Keratinocyte (primary cell): ENCODE data around the gene ANG.

Experiments
- EZH2 ChIP-seq: IDR thresholded peaks from one replicate; pipeline ENCODE4 v1.6.1; 2012; ENCODE audit warnings: inconsistent platforms, mild to moderate bottlenecking, low read length, moderate library complexity
- TF ChIP-seq, protein P1 (sequence below), 3 experiments: IDR thresholded peaks in 1 of 3; conservative IDR thresholded peaks in 1 of 3; optimal IDR thresholded peaks in 1 of 3; 2 replicates in 2 of 3; 3 replicates in 1 of 3; pipeline versions ENCODE3 to v1.5.1; 2011; ENCODE audit warnings: low read length in 3 of 3, mild to moderate bottlenecking in 3 of 3, moderate library complexity in 2 of 3, control low read depth in 1 of 3, inconsistent platforms in 1 of 3; ENCODE audit not compliant: insufficient read depth in 2 of 3; ENCODE audit errors: extremely low read depth in 1 of 3

DNA sequence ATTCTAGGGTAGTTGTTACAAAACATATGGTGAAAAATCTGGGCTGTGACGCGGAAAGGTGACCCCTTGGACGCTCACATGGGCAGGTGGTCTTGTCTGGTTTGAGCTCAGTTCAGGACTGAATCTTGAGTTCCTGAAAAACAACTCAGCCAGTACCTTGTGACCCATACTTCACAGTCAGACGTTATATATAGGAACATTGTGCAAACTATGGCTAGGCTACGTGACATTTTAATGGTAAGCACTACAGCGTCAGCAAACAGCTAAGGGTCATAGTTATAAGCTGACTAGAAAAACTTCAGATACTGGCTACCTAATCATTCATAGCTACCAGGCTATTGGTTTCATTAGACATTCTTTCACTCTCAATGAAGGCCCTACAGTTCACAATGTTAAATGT is 42.3 kb downstream of the ANG start:
- TF ChIP-seq, protein P1, sequence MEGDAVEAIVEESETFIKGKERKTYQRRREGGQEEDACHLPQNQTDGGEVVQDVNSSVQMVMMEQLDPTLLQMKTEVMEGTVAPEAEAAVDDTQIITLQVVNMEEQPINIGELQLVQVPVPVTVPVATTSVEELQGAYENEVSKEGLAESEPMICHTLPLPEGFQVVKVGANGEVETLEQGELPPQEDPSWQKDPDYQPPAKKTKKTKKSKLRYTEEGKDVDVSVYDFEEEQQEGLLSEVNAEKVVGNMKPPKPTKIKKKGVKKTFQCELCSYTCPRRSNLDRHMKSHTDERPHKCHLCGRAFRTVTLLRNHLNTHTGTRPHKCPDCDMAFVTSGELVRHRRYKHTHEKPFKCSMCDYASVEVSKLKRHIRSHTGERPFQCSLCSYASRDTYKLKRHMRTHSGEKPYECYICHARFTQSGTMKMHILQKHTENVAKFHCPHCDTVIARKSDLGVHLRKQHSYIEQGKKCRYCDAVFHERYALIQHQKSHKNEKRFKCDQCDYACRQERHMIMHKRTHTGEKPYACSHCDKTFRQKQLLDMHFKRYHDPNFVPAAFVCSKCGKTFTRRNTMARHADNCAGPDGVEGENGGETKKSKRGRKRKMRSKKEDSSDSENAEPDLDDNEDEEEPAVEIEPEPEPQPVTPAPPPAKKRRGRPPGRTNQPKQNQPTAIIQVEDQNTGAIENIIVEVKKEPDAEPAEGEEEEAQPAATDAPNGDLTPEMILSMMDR (optimal IDR thresholded peaks at IDR 0.05 in 1 of 3, IDR thresholded peaks at IDR 0.05 in 1 of 3, conservative IDR thresholded peaks at IDR 0.05 in 1 of 3; ENCODE audit: extremely low read depth in 1 of 3, insufficient read depth in 2 of 3, low read length in 3 of 3): no peak
- no peak for TF ChIP-seq EZH2
